SK-N-SH (cell line): ENCODE measurements around the gene ATP1B1. TPM values are rescaled to one million over a fixed set of nuclear protein-coding genes. Genes with fewer than 3 reads are reported as not detected.

Source experiments
- CTCF ChIA-PET: fragments of 300-600, 350-600 bp; formaldehyde crosslinking; extraction: SDS; loops from one replicate; lab custom pipeline; 2021; lab: Yijun Ruan, JAX
- POLR2A ChIA-PET: fragments of 350-600 bp; sonication (Branson Sonifier 250); formaldehyde crosslinking; extraction: SDS; loops from one replicate; lab custom pipeline; 2020; ENCODE audit warnings: antibody characterized with exemption, inconsistent platforms; lab: Yijun Ruan, JAX
- DNase-seq: peaks from one replicate; pipeline ENCODE4 v3.0.0; 2012
- H2AFZ ChIP-seq: fragments of 200-600 bp; sonication (generic); 2 replicates; pipeline ENCODE4 v1.8.1; 2016; ENCODE audit warnings: antibody characterized with exemption, mild to moderate bottlenecking, low read depth
- H3F3A ChIP-seq: fragments of 200-600 bp; sonication (generic); replicated peaks from 2 replicates; pipeline ENCODE3; 2016; ENCODE audit warnings: antibody characterized with exemption, mild to moderate bottlenecking; ENCODE audit not compliant: insufficient read depth
- H3K27ac ChIP-seq, 2 experiments: fragments of 200-500 bp in 1 of 2; fragments of 200-600 bp in 1 of 2; sonication (Bioruptor generic) in 1 of 2; sonication (generic), shearing (Covaris generic) in 1 of 2; 2 replicates each; pipeline versions ENCODE4 v1.5.1 to v1.6.1; 2014 to 2016; ENCODE audit warnings: low read depth in 2 of 2, inconsistent platforms in 1 of 2, low read length in 1 of 2, mild to moderate bottlenecking in 1 of 2, mixed read lengths in 1 of 2
- H3K27me3 ChIP-seq: fragments of 200-600 bp; sonication (generic), shearing (Covaris generic); 2 replicates; pipeline ENCODE4 v1.6.1; 2016; ENCODE audit warnings: mixed run types; ENCODE audit not compliant: insufficient read depth
- H3K36me3 ChIP-seq, 2 experiments: fragments of 200-500 bp in 1 of 2; fragments of 200-600 bp in 1 of 2; sonication (Bioruptor generic) in 1 of 2; sonication (generic) in 1 of 2; replicated peaks in 1 of 2; 2 replicates each; pipeline versions ENCODE3 to v1.5.1; 2014 to 2016; ENCODE audit warnings: low read length in 1 of 2, mild to moderate bottlenecking in 1 of 2; ENCODE audit not compliant: insufficient read depth in 2 of 2, control insufficient read depth in 1 of 2
- H3K4me1 ChIP-seq, 2 experiments: fragments of 200-500 bp in 1 of 2; fragments of 200-600 bp in 1 of 2; sonication (Bioruptor generic) in 1 of 2; sonication (generic), shearing (Covaris generic) in 1 of 2; 2 replicates each; pipeline versions ENCODE4 v1.5.1 to v1.6.1; 2014 to 2016; ENCODE audit warnings: low read depth in 1 of 2, low read length in 1 of 2, mixed run types in 1 of 2; ENCODE audit not compliant: insufficient read depth in 2 of 2, control insufficient read depth in 1 of 2
- H3K4me2 ChIP-seq: fragments of 200-600 bp; sonication (generic), shearing (Covaris generic); 2 replicates; pipeline ENCODE4 v1.6.1; 2017; ENCODE audit warnings: mixed run types
- H3K4me3 ChIP-seq, 2 experiments: fragments of 200-500 bp in 1 of 2; fragments of 200-600 bp in 1 of 2; sonication (Bioruptor generic) in 1 of 2; sonication (generic), shearing (Covaris generic) in 1 of 2; 2 replicates each; pipeline versions ENCODE4 v1.5.1 to v1.8.1; 2014 to 2016; ENCODE audit warnings: low read depth in 2 of 2, inconsistent platforms in 1 of 2, low read length in 1 of 2, mild to moderate bottlenecking in 1 of 2, mixed read lengths in 1 of 2, moderate library complexity in 1 of 2
- H3K79me2 ChIP-seq: fragments of 200-600 bp; sonication (generic); 2 replicates; pipeline ENCODE4 v1.8.1; 2017; ENCODE audit warnings: mild to moderate bottlenecking; ENCODE audit not compliant: insufficient read depth
- H3K9ac ChIP-seq: fragments of 200-600 bp; sonication (generic); 2 replicates; pipeline ENCODE4 v1.6.1; 2017; ENCODE audit warnings: mixed run types
- H3K9me2 ChIP-seq: fragments of 200-600 bp; sonication (generic); 2 replicates; pipeline ENCODE4 v1.6.1; 2017; ENCODE audit warnings: mixed run types
- H3K9me3 ChIP-seq: fragments of 200-600 bp; sonication (generic); 2 replicates; pipeline ENCODE4 v1.6.1; 2017; ENCODE audit warnings: mixed run types, mild to moderate bottlenecking, moderate library complexity
- H4K20me1 ChIP-seq: fragments of 200-600 bp; sonication (generic); 2 replicates; pipeline ENCODE4 v1.6.1; 2017; ENCODE audit warnings: mild to moderate bottlenecking, mixed run types; ENCODE audit not compliant: insufficient read depth
- CHD2 ChIP-seq: fragments of 150-350 bp; IDR thresholded peaks from 2 replicates; pipeline ENCODE4 v1.6.1; 2018; ENCODE audit warnings: low read length; ENCODE audit not compliant: partially characterized antibody
- EP300 ChIP-seq, 2 experiments: IDR thresholded peaks; 2 replicates each; pipeline versions ENCODE4 v1.4.0 to v1.6.1; 2012; ENCODE audit warnings: borderline replicate concordance in 1 of 2, low read depth in 1 of 2, low read length in 1 of 2
- EZH2phosphoT487 ChIP-seq: fragments of 200-600 bp; sonication (generic); IDR thresholded peaks from 2 replicates; pipeline ENCODE4 v1.6.1; 2017; ENCODE audit warnings: low read depth, mixed run types, mild to moderate bottlenecking, antibody characterized with exemption, moderate library complexity, borderline replicate concordance
- FOSL2 ChIP-seq: IDR thresholded peaks from 2 replicates; pipeline ENCODE4 v1.4.0; 2012; ENCODE audit warnings: low read depth, mild to moderate bottlenecking, moderate library complexity, borderline replicate concordance
- FOXM1 ChIP-seq: IDR thresholded peaks from 2 replicates; pipeline ENCODE4 v1.4.0; 2012; ENCODE audit warnings: low read depth, mild to moderate bottlenecking
- MAX ChIP-seq: IDR thresholded peaks from 2 replicates; pipeline ENCODE4 v1.4.0; 2012; ENCODE audit warnings: low read depth
- RAD21 ChIP-seq: IDR thresholded peaks from 2 replicates; pipeline ENCODE4 v1.6.1; 2012; ENCODE audit warnings: mild to moderate bottlenecking, low read length
- RCOR1 ChIP-seq: fragments of 150-350 bp; IDR thresholded peaks from 2 replicates; pipeline ENCODE4 v1.6.1; 2017; ENCODE audit warnings: antibody characterized with exemption, low read length
- SIN3A ChIP-seq: IDR thresholded peaks from 2 replicates; pipeline ENCODE4 v1.6.1; 2012; ENCODE audit warnings: low read depth, mild to moderate bottlenecking, low read length, moderate library complexity, borderline replicate concordance
- TCF12 ChIP-seq: IDR thresholded peaks from 2 replicates; pipeline ENCODE4 v1.4.0; 2012
- ZBTB33 ChIP-seq: IDR thresholded peaks from 2 replicates; pipeline ENCODE4 v1.4.0; 2012; ENCODE audit warnings: low read depth, borderline replicate concordance
- WGBS: methylation state at CpG from one replicate; pipeline ENCODE4 v1.1.6; 2017; ENCODE audit warnings: low lambda C conversion rate; 5-methylcytosine and 5-hydroxymethylcytosine counted together
- polyA plus RNA-seq, 3 experiments: library from polyadenylated mRNA; depleted of rRNA; stranded (reverse); fragments of >200 nt; gene quantifications; 2 replicates each; pipeline ENCODE4 v1.2.3, GENCODE V29; 2012

The ATP1B1 gene
- polyA plus RNA-seq, 1 of the 3 experiments (the other 2 are of a cell fraction): 49.5 TPM

GRCh38 chr1:169090308-169090899 is 16.1 kb upstream of the ATP1B1 start (continued):
- no peak for TF ChIP-seq ZBTB33

GRCh38 chr1:169090900-169091311 is 15.6 kb upstream of the ATP1B1 start:
- CTCF ChIA-PET: interaction anchor here (0.9 kb wide), 1 partner anchor 257 kb away, joined by 3 read pairs; no protein-coding TSS in a partner anchor
- DNase-seq: no peak

More at GRCh38 chr1:169090900-169091311, 15.6 kb upstream of the ATP1B1 start:
- Histone ChIP-seq H3K27me3 (no peaks in the 10 kb centered on the region), H3K36me3 (no peaks in the 10 kb centered on the region), H4K20me1 (no peaks in the 10 kb centered on the region), H3K4me1 (peaks cover 0 to 23% of the 10 kb centered on the region in 2 experiments; a peak in 2 of 4 replicates), H3K9me2 (no peaks in the 10 kb centered on the region), H2AFZ (0 out of 2 replicates have a peak overlapping the region, but pooled peaks have one; percentile 21), H3K27ac (no peak overlapping the region), H3K4me2 (no peak overlapping the region), H3F3A (no peaks in the 10 kb centered on the region), H3K9me3 (no peaks in the 10 kb centered on the region), H3K4me3 (no peak overlapping the region), H3K79me2 (no peaks in the 10 kb centered on the region), H3K9ac (no peak overlapping the region)
- TF ChIP-seq FOXM1 (no peak), RAD21 (no peak), TCF12 (no peak), EZH2phosphoT487 (no peak), RCOR1 (no peak), ZBTB33 (no peak), MAX (no peak), SIN3A (no peak), FOSL2 (no peak), CHD2 (no peak), EP300 (IDR thresholded peaks at IDR 0.05; ENCODE audit: borderline replicate concordance in 1 of 2, low read depth in 1 of 2, low read length in 1 of 2) (no peak)
- 90% methylated on average over 4 of the region's 4 CpGs for WGBS
- POLR2A ChIA-PET: no interaction called here
